HG03378 (cell line): Measurements from ENCODE around the gene G0S2.

Source experiments
- ATAC-seq: cut with Tn5 transposase; IDR thresholded peaks from one replicate; pipeline ENCODE4 v1.9.1; 2021; ENCODE audit warnings: mild to moderate bottlenecking, moderate library complexity; ENCODE audit not compliant: unreplicated experiment

G0S2 gene

GRCh38 chr1:209648346-209648745, 26.9 kb upstream of the G0S2 start:
- ATAC-seq, result no peak

GRCh38 chr1:209648931-209649776, 26.1 kb upstream of the G0S2 start:
- ATAC-seq, result no peak

- no peak for ATAC-seq
Observed at GRCh38 chr1:209650454-209650853, 24.8 kb upstream of the G0S2 start.

GRCh38 chr1:209651138-209651587, 24.0 kb upstream of the G0S2 start:
- ATAC-seq, result peak; percentile 50

GRCh38 chr1:209652121-209652735, 23.0 kb upstream of the G0S2 start, which contains the start of gene LAMB3:
TSS of gene LAMB3 (minus strand) at chr1:209652425. CDS start at chr1:209650944, 1,481 bp downstream.
- no peak for ATAC-seq

- no peak for ATAC-seq
Observed at GRCh38 chr1:209652873-209653401, 22.3 kb upstream of the G0S2 start.

GRCh38 chr1:209653915-209654351, 21.3 kb upstream of the G0S2 start:
- ATAC-seq, result no peak

- no peak for ATAC-seq
Observed at GRCh38 chr1:209655411-209656231, 19.6 kb upstream of the G0S2 start.

- no peak for ATAC-seq
Observed at GRCh38 chr1:209657140-209657879, 17.9 kb upstream of the G0S2 start.

GRCh38 chr1:209657918-209658317, 17.3 kb upstream of the G0S2 start:
- no peak for ATAC-seq

GRCh38 chr1:209659909-209660308, 15.3 kb upstream of the G0S2 start:
- peak; percentile 92 for ATAC-seq

- no peak for ATAC-seq
Observed at GRCh38 chr1:209661071-209661470, 14.1 kb upstream of the G0S2 start.

GRCh38 chr1:209662879-209663327, 12.3 kb upstream of the G0S2 start:
- ATAC-seq, result no peak

GRCh38 chr1:209667103-209667502, 8.1 kb upstream of the G0S2 start:
- no peak for ATAC-seq

- ATAC-seq, result no peak
Observed at GRCh38 chr1:209667708-209668107, 7.5 kb upstream of the G0S2 start.

- no peak for ATAC-seq
Observed at GRCh38 chr1:209670441-209671082, 4.7 kb upstream of the G0S2 start.

GRCh38 chr1:209672705-209673630, 2.2 kb upstream of the G0S2 start:
- ATAC-seq, result peak; percentile 97

GRCh38 chr1:209673631-209674417, 1.4 kb upstream of the G0S2 start:
- no peak for ATAC-seq
